ENCODE data around the gene COLEC12. TPM values are rescaled to one million over a fixed set of nuclear protein-coding genes. Genes with fewer than 3 reads are reported as not detected.

Gene COLEC12
- total RNA-seq, 2 donors from 2014 or later: 10.9 to 15.3 TPM

DNA sequence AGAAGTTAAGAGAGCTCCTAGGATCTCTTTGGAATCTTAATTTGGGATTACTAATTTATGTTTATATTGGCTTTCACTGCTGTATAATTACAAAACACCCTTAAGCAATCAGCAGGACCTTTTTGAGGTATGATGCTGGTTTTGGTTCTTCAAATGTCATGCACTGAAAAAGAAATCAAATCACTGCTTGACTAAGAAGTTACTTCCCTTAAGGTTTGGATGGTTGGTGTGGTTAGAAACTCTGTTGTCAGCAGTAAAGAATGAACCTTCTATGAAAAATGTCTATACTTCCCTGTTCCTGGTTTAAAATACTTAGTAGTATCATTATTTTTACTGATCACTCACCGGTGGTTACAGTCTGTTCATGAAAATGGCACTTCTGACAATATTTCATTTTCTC is 5.5 kb downstream of the COLEC12 start:
- TF ChIP-seq, protein P1, sequence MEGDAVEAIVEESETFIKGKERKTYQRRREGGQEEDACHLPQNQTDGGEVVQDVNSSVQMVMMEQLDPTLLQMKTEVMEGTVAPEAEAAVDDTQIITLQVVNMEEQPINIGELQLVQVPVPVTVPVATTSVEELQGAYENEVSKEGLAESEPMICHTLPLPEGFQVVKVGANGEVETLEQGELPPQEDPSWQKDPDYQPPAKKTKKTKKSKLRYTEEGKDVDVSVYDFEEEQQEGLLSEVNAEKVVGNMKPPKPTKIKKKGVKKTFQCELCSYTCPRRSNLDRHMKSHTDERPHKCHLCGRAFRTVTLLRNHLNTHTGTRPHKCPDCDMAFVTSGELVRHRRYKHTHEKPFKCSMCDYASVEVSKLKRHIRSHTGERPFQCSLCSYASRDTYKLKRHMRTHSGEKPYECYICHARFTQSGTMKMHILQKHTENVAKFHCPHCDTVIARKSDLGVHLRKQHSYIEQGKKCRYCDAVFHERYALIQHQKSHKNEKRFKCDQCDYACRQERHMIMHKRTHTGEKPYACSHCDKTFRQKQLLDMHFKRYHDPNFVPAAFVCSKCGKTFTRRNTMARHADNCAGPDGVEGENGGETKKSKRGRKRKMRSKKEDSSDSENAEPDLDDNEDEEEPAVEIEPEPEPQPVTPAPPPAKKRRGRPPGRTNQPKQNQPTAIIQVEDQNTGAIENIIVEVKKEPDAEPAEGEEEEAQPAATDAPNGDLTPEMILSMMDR (IDR thresholded peaks at IDR 0.05): no peak
- Histone ChIP-seq H3K27ac (no peak overlapping the region), H3K4me1 (peaks cover 0 to 6% of the 10 kb centered on the region in 2 donors), H3K27me3 (no peaks in the 10 kb centered on the region), H3K9me3 (no peaks in the 10 kb centered on the region), H3K36me3 (no peaks in the 10 kb centered on the region), H3K4me3 (no peak overlapping the region)
- no peak for DNase-seq (ENCODE audit: low spot score)

DNA sequence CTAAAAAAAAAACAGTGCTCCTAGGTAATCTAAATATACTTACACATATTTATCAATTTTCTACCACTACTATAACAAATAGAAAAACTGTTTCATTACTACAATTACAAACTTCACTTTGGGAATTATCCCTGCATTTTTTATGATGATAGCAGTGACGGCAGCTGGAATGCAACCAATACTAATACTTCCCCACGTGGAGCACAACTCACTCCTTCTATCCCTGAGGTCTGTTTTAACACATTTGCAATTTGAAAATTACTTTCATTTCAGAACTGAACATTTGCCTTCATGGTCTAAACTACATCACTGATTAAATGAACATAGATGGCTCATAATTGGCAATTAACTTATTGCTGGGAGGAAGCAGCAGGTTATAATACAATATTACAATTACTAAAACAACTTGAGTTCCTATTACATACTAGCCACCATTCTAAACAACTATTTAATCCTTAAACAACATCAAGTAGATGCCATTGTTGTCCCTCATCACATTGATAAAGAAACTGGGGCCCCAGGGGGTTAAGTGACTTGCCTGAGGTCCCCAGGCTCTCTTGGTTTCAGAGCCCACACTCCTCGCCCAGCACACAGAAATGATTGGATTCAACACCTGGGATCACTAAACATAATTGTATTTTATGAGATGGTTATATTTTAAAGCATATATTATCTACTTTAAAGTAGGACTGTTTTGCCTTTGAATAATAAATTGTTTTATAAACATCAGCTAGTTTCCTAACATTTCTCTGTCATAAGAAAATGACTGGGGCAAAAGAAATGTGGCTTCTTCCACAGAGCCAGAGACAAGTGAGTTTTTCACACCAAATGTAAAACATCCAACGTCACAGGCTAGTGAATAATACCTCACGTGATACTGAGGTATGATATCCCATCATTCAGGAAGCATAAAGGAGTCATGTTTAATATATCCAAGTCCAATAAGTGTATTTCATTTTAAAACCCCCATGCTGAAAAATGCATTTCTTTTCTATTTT is 6.2 kb downstream of the COLEC12 start:
- Histone ChIP-seq H3K4me1 (no peaks in the 10 kb centered on the region), H3K27ac (no peak overlapping the region), H3K9me3 (no peaks in the 10 kb centered on the region), H3K36me3 (no peaks in the 10 kb centered on the region), H3K27me3 (no peaks in the 10 kb centered on the region), H3K4me3 (no peak overlapping the region)
- TF ChIP-seq, protein P1 (IDR thresholded peaks at IDR 0.05): no peak
- no peak for DNase-seq (ENCODE audit: low spot score)

DNA sequence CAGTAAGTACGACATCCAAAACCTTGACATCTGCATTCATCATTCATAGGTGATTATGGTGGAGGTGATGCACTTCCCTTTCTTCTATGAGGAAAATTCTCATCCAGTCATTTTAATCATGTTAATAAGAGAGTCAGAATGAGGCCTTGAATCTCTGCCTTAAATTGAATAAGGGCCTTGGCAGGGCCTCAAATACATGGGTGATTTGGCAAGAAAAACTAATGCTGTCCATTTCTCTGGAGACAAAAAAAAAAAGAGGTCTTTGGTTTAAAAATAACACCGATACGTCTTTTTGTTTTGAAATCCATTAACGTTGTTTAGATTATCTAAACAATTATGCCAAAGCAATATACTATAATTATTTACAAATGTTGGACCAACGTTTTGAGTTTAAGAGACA is 8.1 kb downstream of the COLEC12 start:
- no peak overlapping the region for H3K27ac ChIP-seq

GRCh38 chr18:490624-491023 is 9.9 kb downstream of the COLEC12 start:
- TF ChIP-seq, protein P1 (IDR thresholded peaks at IDR 0.05): no peak
- Histone ChIP-seq H3K9me3 (no peaks in the 10 kb centered on the region), H3K4me1 (no peaks in the 10 kb centered on the region), H3K27me3 (no peaks in the 10 kb centered on the region), H3K36me3 (no peaks in the 10 kb centered on the region), H3K4me3 (no peak overlapping the region), H3K27ac (no peak overlapping the region)
- no peak for DNase-seq (ENCODE audit: low spot score)

More for the DNA sequence above, 8.1 kb downstream of the COLEC12 start:
- H3K36me3 ChIP-seq: no peaks in the 10 kb centered on the region
- DNase-seq (ENCODE audit: low spot score): no peak
- no peaks in the 10 kb centered on the region for H3K9me3 ChIP-seq
- TF ChIP-seq, protein P1 (IDR thresholded peaks at IDR 0.05): no peak
- H3K4me1 ChIP-seq: no peaks in the 10 kb centered on the region
- H3K4me3 ChIP-seq: no peak overlapping the region
- H3K27me3 ChIP-seq: no peaks in the 10 kb centered on the region

DNA sequence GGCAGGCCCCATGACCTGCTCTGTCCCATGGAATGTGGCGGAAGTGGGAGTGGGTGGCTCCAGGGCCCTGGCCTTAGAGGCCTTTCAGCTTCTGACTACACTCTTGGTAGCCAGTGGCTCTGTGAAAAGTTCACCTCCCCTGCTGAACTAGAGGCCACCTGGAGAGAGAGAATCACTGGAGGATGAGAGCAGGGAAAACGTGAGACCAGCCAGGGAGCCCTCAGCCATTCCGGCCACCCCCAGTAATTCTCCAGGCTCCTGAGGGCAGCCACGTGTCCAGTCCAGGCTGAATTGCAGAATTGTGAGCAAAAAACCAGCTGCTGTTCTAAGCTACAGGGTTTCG is 10.5 kb downstream of the COLEC12 start:
- H3K36me3 ChIP-seq: no peaks in the 10 kb centered on the region
- no peak overlapping the region for H3K27ac ChIP-seq
- DNase-seq (ENCODE audit: low spot score): no peak
- no peak overlapping the region for H3K4me3 ChIP-seq
- no peaks in the 10 kb centered on the region for H3K9me3 ChIP-seq
- TF ChIP-seq, protein P1 (IDR thresholded peaks at IDR 0.05): no peak
- no peaks in the 10 kb centered on the region for H3K27me3 ChIP-seq
- H3K4me1 ChIP-seq: no peaks in the 10 kb centered on the region

Measured in right atrium auricular region (tissue), 2 donors.